SIG-M5 treated with dmso at 0.1 percent for 504 hours (cell line): ENCODE measurements around the gene MPDU1.

Experiments used
- DNase-seq: peaks from one replicate; lab custom pipeline; 2025; ENCODE audit not compliant: unreplicated experiment; lab: John Stamatoyannopoulos, UW

The MPDU1 gene

DNA sequence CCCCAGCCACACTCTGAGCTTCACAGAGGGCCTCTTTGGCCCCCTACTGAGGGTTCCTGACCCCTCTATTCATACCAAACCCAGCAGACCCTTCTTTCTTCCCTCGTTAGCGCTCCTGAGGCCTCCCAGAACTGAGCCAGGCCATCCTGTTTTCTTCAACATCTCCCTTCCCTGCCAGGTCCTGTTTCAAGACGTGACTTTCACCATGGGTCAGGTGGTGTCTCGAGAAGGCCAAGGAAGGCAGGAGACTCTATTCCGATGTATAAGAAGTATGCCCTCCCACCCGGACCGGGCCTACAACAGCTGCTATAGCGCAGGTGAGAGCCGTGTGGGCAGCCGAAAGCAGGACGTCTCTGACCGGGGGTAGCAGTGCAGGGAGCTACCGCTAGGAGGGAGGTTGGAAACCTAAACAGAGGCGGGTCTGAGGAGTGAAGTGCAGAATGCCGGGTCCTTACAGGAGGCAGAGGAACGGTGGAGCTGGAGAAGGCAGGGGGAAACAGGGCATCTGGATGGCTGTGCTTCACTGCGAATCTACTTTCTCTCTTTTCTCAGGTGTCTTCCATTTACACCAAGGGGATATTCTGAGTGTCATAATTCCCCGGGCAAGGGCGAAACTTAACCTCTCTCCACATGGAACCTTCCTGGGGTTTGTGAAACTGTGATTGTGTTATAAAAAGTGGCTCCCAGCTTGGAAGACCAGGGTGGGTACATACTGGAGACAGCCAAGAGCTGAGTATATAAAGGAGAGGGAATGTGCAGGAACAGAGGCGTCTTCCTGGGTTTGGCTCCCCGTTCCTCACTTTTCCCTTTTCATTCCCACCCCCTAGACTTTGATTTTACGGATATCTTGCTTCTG lies 23.3 kb upstream of the MPDU1 start:
- DNase-seq, result peak; percentile 73

GRCh38 chr17:7561028-7561575 lies 22.6 kb upstream of the MPDU1 start:
- DNase-seq, result peak; percentile 76

- DNase-seq, result peak; percentile 83
Observed at GRCh38 chr17:7561589-7562207, 22.0 kb upstream of the MPDU1 start, which contains the start of gene SENP3. SENP3 (plus strand) TSS chr17:7561919; CDS start chr17:7563077, 1,158 bp downstream.

DNA sequence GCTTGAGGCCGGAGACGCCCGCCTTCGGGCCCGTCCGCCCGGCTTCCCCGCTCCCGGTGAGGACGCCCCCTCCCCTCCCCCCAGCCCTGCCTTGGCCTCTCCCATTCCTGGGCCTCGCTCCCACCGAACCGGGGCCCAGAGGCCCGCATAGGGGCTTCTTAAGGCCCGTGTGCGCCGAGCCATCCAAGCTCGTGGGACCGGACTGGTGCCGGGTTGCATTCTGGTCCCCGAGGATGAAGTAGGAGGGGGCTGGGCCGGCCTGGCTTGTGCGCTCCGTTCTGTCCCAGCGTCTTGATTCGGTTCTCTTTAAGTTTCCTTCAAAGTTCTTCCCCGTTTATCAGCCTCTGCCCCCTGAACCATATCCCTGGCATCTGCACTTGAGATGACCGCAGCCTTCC lies 21.4 kb upstream of the MPDU1 start:
- DNase-seq, result no peak

DNA sequence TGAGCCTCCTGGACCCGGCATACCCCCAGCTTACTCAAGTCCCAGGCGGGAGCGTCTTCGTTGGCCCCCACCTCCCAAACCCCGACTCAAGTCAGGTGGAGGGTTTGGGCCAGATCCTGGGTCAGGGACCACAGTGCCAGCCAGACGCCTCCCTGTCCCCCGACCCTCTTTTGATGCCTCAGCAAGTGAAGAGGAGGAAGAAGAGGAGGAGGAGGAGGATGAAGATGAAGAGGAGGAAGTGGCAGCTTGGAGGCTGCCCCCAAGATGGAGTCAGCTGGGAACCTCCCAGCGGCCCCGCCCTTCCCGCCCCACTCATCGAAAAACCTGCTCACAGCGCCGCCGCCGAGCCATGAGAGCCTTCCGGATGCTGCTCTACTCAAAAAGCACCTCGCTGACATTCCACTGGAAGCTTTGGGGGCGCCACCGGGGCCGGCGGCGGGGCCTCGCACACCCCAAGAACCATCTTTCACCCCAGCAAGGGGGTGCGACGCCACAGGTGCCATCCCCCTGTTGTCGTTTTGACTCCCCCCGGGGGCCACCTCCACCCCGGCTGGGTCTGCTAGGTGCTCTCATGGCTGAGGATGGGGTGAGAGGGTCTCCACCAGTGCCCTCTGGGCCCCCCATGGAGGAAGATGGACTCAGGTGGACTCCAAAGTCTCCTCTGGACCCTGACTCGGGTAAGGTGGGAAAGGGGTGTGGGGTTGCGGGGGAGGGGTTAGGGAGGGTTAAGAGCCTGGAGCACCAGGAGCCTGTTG lies 20.4 kb upstream of the MPDU1 start:
- DNase-seq, result no peak

DNA sequence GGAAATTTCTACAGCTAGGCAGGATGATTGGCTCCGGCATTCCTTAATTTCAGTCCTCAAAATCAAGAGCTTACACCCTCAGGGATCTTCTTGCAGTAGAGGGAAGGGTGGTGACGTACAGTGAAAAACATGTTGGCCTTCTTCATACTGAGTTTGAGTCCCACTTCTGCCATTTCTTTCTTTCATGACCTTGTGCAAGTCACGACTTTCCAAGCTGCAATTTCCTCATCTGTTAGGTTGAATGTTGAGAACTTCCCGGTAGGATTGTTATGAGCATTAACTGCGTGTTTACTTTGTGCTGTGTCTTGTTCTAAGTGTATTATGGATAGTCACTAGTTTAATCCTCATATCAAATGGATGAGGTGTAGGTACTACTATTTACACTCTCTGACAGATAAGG lies 14.1 kb upstream of the MPDU1 start:
- DNase-seq, result no peak

- no peak for DNase-seq
Observed at GRCh38 chr17:7570351-7570750, 13.3 kb upstream of the MPDU1 start.

GRCh38 chr17:7572338-7572587 lies 11.4 kb upstream of the MPDU1 start:
- DNase-seq, result no peak

- peak; percentile 97 for DNase-seq
Observed at GRCh38 chr17:7572588-7573323, 10.9 kb upstream of the MPDU1 start.

- peak; percentile 92 for DNase-seq
Observed at GRCh38 chr17:7573324-7574080, 10.2 kb upstream of the MPDU1 start.

GRCh38 chr17:7574176-7574953 lies 9.3 kb upstream of the MPDU1 start:
- no peak for DNase-seq

- no peak for DNase-seq
Observed at GRCh38 chr17:7575481-7575883, 8.2 kb upstream of the MPDU1 start.

GRCh38 chr17:7575959-7576358 lies 7.7 kb upstream of the MPDU1 start:
- DNase-seq, result no peak

GRCh38 chr17:7576432-7576937 lies 7.2 kb upstream of the MPDU1 start:
- no peak for DNase-seq

GRCh38 chr17:7577327-7578199 lies 6.1 kb upstream of the MPDU1 start:
- DNase-seq, result no peak

DNA sequence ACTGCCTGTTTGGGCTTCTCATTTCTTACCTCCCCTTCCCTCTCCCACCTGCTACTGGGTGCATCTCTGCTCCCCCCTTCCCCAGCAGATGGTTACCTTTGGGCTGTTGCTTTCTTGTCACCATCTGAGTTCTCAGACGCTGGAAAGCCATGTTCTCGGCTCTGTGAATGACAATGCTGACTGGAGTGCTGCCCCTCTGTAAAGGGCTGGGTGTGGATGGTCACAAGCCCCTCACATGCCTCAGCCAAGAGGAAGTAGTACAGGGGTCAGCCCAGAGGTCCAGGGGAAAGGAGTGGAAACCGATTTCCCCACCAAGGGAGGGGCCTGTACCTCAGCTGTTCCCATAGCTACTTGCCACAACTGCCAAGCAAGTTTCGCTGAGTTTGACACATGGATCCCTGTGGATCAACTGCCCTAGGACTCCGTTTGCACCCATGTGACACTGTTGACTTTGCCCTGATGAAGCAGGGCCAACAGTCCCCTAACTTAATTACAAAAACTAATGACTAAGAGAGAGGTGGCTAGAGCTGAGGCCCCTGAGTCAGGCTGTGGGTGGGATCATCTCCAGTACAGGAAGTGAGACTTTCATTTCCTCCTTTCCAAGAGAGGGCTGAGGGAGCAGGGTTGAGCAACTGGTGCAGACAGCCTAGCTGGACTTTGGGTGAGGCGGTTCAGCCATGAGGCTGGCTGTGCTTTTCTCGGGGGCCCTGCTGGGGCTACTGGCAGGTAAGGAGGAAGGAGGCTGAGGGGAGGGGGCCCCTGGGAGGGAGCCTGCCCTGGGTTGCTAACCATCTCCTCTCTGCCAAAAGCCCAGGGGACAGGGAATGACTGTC lies 4.4 kb upstream of the MPDU1 start, which contains the start of gene CD68:
Gene CD68, plus strand, starts transcription at position 638 of the 833 bp plus-strand sequence. Its CDS starts 40 bp downstream, at position 678.
- peak; percentile 99 for DNase-seq

DNA sequence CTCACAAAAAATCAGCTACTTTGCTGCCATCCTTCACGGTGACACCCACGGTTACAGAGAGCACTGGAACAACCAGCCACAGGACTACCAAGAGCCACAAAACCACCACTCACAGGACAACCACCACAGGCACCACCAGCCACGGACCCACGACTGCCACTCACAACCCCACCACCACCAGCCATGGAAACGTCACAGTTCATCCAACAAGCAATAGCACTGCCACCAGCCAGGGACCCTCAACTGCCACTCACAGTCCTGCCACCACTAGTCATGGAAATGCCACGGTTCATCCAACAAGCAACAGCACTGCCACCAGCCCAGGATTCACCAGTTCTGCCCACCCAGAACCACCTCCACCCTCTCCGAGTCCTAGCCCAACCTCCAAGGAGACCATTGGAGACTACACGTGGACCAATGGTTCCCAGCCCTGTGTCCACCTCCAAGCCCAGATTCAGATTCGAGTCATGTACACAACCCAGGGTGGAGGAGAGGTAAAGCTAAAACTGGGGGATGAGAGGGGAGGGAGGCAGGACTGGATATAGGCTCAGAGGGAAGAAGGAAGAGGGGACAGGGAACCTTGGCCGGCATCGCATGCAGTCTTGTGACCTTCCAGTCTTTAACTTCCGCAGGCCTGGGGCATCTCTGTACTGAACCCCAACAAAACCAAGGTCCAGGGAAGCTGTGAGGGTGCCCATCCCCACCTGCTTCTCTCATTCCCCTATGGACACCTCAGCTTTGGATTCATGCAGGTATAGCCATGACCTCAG lies 3.6 kb upstream of the MPDU1 start:
- peak; percentile 75 for DNase-seq
